ENCODE results near the gene DSCAM. TPM values are rescaled to one million over a fixed set of nuclear protein-coding genes. Genes with fewer than 3 reads are reported as not detected.

DSCAM gene
- total and polyA plus RNA-seq, 10 of the 15 experiments (the other 5 are each of a cell fraction or from before 2014, with no cell fraction given), result not detected

DNA sequence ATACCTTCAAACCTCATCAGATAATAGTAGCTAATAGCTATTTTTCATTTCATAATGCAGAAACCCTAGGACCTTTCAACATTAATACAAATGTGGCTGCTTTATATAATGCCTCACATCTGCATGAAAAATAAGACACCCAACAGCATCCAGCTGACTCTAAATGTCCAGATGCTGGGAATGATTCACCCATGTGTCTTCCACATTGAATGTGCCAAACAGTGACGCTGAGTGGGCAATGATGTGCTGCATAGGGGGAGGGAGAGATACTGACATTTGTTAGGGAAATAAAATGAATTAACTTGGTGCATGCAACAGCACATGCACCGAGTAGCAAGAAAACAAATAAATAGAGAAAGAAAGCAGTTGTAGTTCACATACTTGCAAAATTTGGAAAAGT is 199.3 kb downstream of the DSCAM start:
- ATAC-seq, result no peak
- CTCF ChIA-PET, result no interaction called here
- Histone ChIP-seq H2AFZ (ENCODE audit: control insufficient read depth, low read depth, low read length) (no peak overlapping the region), H3K4me2 (ENCODE audit: control insufficient read depth, insufficient read depth) (no peak overlapping the region), H3K9me3 (replicated peaks; ENCODE audit: control insufficient read depth, insufficient read depth, low read length) (no peaks in the 10 kb centered on the region; the same call in 2 of the 3 replicates), H3K9ac (ENCODE audit: control insufficient read depth, insufficient read depth, low read length) (no peak overlapping the region), H3K36me3 (ENCODE audit: control insufficient read depth in 2 of 2, insufficient read depth in 2 of 2, low read length in 1 of 2) (no peaks in the 10 kb centered on the region), H3K4me3 (no peak overlapping the region), H3K79me2 (ENCODE audit: control insufficient read depth, insufficient read depth, low read length) (no peaks in the 10 kb centered on the region), H3K27ac (ENCODE audit: control insufficient read depth, insufficient read depth) (no peak overlapping the region), H3K4me1 (ENCODE audit: control insufficient read depth, insufficient read depth, low read length) (no peaks in the 10 kb centered on the region), H3K27me3 (replicated peaks in 1 of 2; ENCODE audit: control insufficient read depth in 2 of 2, insufficient read depth in 2 of 2, low read length in 1 of 2) (no peaks in the 10 kb centered on the region), H4K20me1 (ENCODE audit: control insufficient read depth, insufficient read depth) (no peaks in the 10 kb centered on the region)
- SMC1A ChIA-PET (ENCODE audit: uncharacterized antibody, unreplicated experiment), result no interaction called here
- BruUV-seq (replicated peaks), result no TSS peak
- no peak for FAIRE-seq
- intact Hi-C loops (cut with micrococcal nuclease; ENCODE audit: unreplicated experiment) (no loop called here), in situ Hi-C loops (cut with MboI) (no loop called here)
- POLR2A ChIA-PET, result no interaction called here
- DNase-seq (ENCODE audit: low read depth, low spot score), result no peak
- TF ChIP-seq ASH2L (IDR thresholded peaks at IDR 0.05; ENCODE audit: borderline replicate concordance, low read depth) (no peak), MEF2A (IDR thresholded peaks at IDR 0.05; ENCODE audit: insufficient read depth, low read depth, low read length) (no peak), CBX3 (IDR thresholded peaks at IDR 0.05; ENCODE audit: borderline replicate concordance, low read depth) (no peak), RFX5 (IDR thresholded peaks at IDR 0.05; ENCODE audit: low read depth, low read length) (no peak), RAD51 (IDR thresholded peaks at IDR 0.05) (no peak), KAT2A (conservative IDR thresholded peaks at IDR 0.05; ENCODE audit: control insufficient read depth, low read depth, low read length) (no peak), ZZZ3 (IDR thresholded peaks at IDR 0.05; ENCODE audit: control insufficient read depth, insufficient read length, low read depth) (no peak), CHD1 (IDR thresholded peaks at IDR 0.05; ENCODE audit: low read depth, low read length) (no peak), SUPT20H (IDR thresholded peaks at IDR 0.05; ENCODE audit: borderline replicate concordance, control insufficient read depth, low read depth, low read length) (no peak), BHLHE40 (IDR thresholded peaks at IDR 0.05; ENCODE audit: borderline replicate concordance in 1 of 2, low read depth in 2 of 2, low read length in 1 of 2) (no peak)
- TF ChIP-seq, protein P1, sequence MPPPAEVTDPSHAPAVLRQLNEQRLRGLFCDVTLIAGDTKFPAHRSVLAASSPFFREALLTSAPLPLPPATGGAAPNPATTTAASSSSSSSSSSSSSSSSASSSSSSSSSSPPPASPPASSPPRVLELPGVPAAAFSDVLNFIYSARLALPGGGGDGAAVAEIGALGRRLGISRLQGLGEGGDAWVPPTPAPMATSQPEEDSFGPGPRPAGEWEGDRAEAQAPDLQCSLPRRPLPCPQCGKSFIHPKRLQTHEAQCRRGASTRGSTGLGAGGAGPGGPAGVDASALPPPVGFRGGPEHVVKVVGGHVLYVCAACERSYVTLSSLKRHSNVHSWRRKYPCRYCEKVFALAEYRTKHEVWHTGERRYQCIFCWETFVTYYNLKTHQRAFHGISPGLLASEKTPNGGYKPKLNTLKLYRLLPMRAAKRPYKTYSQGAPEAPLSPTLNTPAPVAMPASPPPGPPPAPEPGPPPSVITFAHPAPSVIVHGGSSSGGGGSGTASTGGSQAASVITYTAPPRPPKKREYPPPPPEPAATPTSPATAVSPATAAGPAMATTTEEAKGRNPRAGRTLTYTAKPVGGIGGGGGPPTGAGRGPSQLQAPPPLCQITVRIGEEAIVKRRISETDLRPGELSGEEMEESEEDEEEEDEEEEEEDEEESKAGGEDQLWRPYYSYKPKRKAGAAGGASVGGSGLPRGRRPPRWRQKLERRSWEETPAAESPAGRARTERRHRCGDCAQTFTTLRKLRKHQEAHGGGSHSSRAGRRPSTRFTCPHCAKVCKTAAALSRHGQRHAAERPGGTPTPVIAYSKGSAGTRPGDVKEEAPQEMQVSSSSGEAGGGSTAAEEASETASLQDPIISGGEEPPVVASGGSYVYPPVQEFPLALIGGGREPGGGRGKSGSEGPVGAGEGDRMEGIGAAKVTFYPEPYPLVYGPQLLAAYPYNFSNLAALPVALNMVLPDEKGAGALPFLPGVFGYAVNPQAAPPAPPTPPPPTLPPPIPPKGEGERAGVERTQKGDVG (CRISPR knock-in tag; IDR thresholded peaks at IDR 0.05), result no peak
- TF ChIP-seq, protein P2, sequence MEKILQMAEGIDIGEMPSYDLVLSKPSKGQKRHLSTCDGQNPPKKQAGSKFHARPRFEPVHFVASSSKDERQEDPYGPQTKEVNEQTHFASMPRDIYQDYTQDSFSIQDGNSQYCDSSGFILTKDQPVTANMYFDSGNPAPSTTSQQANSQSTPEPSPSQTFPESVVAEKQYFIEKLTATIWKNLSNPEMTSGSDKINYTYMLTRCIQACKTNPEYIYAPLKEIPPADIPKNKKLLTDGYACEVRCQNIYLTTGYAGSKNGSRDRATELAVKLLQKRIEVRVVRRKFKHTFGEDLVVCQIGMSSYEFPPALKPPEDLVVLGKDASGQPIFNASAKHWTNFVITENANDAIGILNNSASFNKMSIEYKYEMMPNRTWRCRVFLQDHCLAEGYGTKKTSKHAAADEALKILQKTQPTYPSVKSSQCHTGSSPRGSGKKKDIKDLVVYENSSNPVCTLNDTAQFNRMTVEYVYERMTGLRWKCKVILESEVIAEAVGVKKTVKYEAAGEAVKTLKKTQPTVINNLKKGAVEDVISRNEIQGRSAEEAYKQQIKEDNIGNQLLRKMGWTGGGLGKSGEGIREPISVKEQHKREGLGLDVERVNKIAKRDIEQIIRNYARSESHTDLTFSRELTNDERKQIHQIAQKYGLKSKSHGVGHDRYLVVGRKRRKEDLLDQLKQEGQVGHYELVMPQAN (conservative IDR thresholded peaks at IDR 0.05), result no peak
- 0% methylated on average over 2 of the region's 2 CpGs for WGBS (ENCODE audit: insufficient coverage, insufficient replicate concordance, low lambda C conversion rate, missing lambda C conversion rate)
- RAD21 ChIA-PET (ENCODE audit: unreplicated experiment), result no interaction called here

All from GM12878 (cell line).